DND-41 (cell line): ENCODE data around the gene MSMP.

Experiments used
- CTCF ChIP-seq: IDR thresholded peaks from 2 replicates; pipeline ENCODE4 v1.5.1; 2012; ENCODE audit warnings: borderline replicate concordance, low read length, moderate library complexity, mild to moderate bottlenecking; ENCODE audit not compliant: poor library complexity, severe bottlenecking; ENCODE audit errors: extremely low read depth
- EZH2 ChIP-seq: IDR thresholded peaks from 3 replicates; pipeline ENCODE4 v1.6.1; 2012; ENCODE audit warnings: borderline replicate concordance, low read depth, mild to moderate bottlenecking, moderate library complexity, low read length, inconsistent platforms; ENCODE audit not compliant: severe bottlenecking

GRCh38 chr9:35732185-35732799, 21.8 kb downstream of the MSMP start, which contains the start of the genes CREB3 and TLN1:
- TF ChIP-seq EZH2 (no peak), CTCF (peak; percentile 39)
